ENCODE results near the gene GPRIN1.

- TF ChIP-seq POLR2AphosphoS5 (IDR thresholded peaks at IDR 0.05; ENCODE audit: low read depth, low read length) (no peak), POLR2A (IDR thresholded peaks at IDR 0.05; ENCODE audit: low read depth, low read length) (no peak)
These were observed at the start of gene GPRIN1 for GRCh38 chr5:176609724-176610434.
